ENCODE results near the gene LPCAT3. TPM values are rescaled to one million over a fixed set of nuclear protein-coding genes. Genes with fewer than 3 reads are reported as not detected.

Gene LPCAT3
- total and polyA plus RNA-seq, 2 of the 13 experiments (the other 11 are each of a cell fraction or from before 2014, with no cell fraction given) = 44.5 to 64.3 TPM

DNA sequence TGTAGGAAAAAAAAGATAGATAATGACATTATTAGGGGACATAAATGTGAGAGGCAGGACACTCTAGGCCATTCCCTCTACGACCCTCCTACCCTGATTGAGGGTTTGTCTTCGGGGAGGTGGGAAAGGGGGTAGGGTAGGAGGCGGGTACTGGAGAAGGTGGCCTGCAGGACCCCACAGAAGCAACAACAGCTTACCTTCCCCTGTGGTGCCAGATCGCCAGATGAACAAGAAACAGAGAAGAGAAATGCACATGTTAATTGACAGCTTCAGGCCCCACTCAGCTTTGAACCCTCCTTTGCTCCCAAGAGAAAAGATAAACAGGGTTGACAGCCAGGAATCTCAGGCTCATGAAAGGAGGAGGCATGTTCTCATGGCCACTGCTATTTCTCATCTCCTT, 52.6 kb downstream of the LPCAT3 start:
- DNase-seq (ENCODE audit: low spot score) (no peak), FAIRE-seq (no peak), ATAC-seq (no peak)
- in situ Hi-C loops (cut with HindIII; ENCODE audit: extremely low pct_ligation_motif_present, low pct_unique_long_range_greater_than_20kb) = no loop called here
- Histone ChIP-seq H3K9me3 (ENCODE audit: low read length) (no peaks in the 10 kb centered on the region), H3K4me1 (ENCODE audit: insufficient read depth, low read length) (peaks cover 57% of the 10 kb centered on the region), H3K79me2 (ENCODE audit: insufficient read depth, low read length) (peaks cover 26% of the 10 kb centered on the region), H3K27me3 (ENCODE audit: control insufficient read depth in 1 of 2, insufficient read depth in 2 of 2, low read length in 2 of 2) (no peaks in the 10 kb centered on the region; a peak in 1 of 5 replicates), H2AFZ (ENCODE audit: low read length) (no peak overlapping the region), H3K4me2 (ENCODE audit: low read depth, low read length) (no peak overlapping the region), H3K9ac (ENCODE audit: insufficient read depth, low read depth, low read length) (no peak overlapping the region), H3K27ac (ENCODE audit: extremely low read length, insufficient read depth, low read length) (peak overlapping the region; percentile 26), H3K4me3 (replicated peaks in 1 of 3; ENCODE audit: insufficient read depth in 1 of 3, low read depth in 2 of 3, low read length in 3 of 3) (no peak overlapping the region), H3K36me3 (replicated peaks in 1 of 2; ENCODE audit: control insufficient read depth in 1 of 2, insufficient read depth in 2 of 2, low read length in 2 of 2) (peaks cover 22 to 38% of the 10 kb centered on the region in 2 experiments), H4K20me1 (ENCODE audit: insufficient read depth, low read length) (no peaks in the 10 kb centered on the region; the same call in 1 of the 2 replicates)
- TF ChIP-seq RBFOX2 (IDR thresholded peaks at IDR 0.05; ENCODE audit: low read depth, low read length) (0 out of 2 replicates have a peak, but pooled peaks have one; percentile 3), SMAD1 (CRISPR knock-in tag; IDR thresholded peaks at IDR 0.05; ENCODE audit: borderline replicate concordance, low read depth) (no peak)
- intact Hi-C loops (cut with micrococcal nuclease; ENCODE audit: unreplicated experiment) = no loop called here
- WGBS (ENCODE audit: low lambda C conversion rate) = 96% methylated on average over 4 of the region's 4 CpGs
- no TSS peak for BruUV-seq (replicated peaks)
- ChIA-PET CTCF (ENCODE audit: low intra/inter-chr PET ratio, low total read pairs) (interaction anchor here (0.6 to 2.1 kb wide), 6 partner anchors 19 to 228 kb away, joined by 3 to 15 read pairs (median 5); partner anchors contain the start of genes C12orf57 and RNU7-1), POLR2A (interaction anchor here (1.1 kb wide), 1 partner anchor 19 kb away, joined by 4 read pairs; no protein-coding TSS in a partner anchor)

DNA sequence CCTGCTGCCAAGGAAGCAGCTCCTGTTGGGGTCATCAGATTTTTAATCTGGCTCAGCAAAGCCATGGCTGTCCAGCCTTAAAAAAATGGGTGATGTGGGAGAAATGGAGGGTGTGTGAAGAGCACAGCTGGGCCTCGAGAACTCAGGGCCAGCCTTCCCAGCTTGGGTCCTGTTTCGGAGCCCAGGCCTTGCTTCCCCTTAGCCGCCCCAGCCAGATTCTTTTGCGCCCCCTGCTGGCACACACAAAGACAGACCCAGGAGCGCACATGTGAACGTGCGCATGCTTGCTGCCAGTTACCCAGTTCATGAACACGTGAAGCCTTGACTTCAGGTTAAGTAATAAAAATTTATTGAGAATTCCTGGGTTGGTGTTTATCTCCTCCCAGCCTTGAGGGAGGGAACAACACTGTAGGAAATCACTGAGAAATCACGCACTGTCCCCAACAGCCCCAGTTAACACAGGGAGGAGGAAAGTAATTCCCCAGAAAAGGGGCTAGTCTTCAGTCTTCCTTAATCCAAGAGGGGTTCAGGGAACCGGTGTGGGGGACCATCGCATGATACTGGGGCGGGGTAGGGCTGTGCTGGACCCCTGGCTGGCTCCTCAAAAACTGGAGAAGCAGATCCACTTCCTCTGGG, 53.1 kb downstream of the LPCAT3 start:
- in situ Hi-C loops (cut with HindIII; ENCODE audit: extremely low pct_ligation_motif_present, low pct_unique_long_range_greater_than_20kb) = no loop called here
- H3K9me3 ChIP-seq (ENCODE audit: low read length) = no peaks in the 10 kb centered on the region
- peak overlapping the region; percentile 46 for H3K27ac ChIP-seq (ENCODE audit: extremely low read length, insufficient read depth, low read length)
- DNase-seq (ENCODE audit: low spot score) = peak; percentile 72
- H3K4me1 ChIP-seq (ENCODE audit: insufficient read depth, low read length) = peaks cover 57% of the 10 kb centered on the region
- ChIA-PET POLR2A (interaction anchor here (0.9 to 8.0 kb wide), 6 partner anchors 16 to 96 kb away, joined by 3 to 180 read pairs (median 6); partner anchors contain the start of genes C12orf57, LPCAT3, RNU7-1 and SPSB2), CTCF (ENCODE audit: low intra/inter-chr PET ratio, low total read pairs) (interaction anchor here (0.6 to 2.1 kb wide), 7 partner anchors 19 to 229 kb away, joined by 3 to 15 read pairs (median 4); partner anchors contain the start of genes C12orf57 and RNU7-1)
- no peak overlapping the region for H3K9ac ChIP-seq (ENCODE audit: insufficient read depth, low read depth, low read length)
- no peak overlapping the region for H2AFZ ChIP-seq (ENCODE audit: low read length)
- BruUV-seq (replicated peaks) = no TSS peak
- peak; percentile 47 for FAIRE-seq
- peak; percentile 54 for ATAC-seq
- peaks cover 25% of the 10 kb centered on the region for H3K79me2 ChIP-seq (ENCODE audit: insufficient read depth, low read length)
- no peak overlapping the region for H3K4me3 ChIP-seq (replicated peaks in 1 of 3; ENCODE audit: insufficient read depth in 1 of 3, low read depth in 2 of 3, low read length in 3 of 3)
- WGBS (ENCODE audit: low lambda C conversion rate) = 55% methylated on average over 12 of the region's 12 CpGs
- intact Hi-C loops (cut with micrococcal nuclease; ENCODE audit: unreplicated experiment) = no loop called here
- H3K4me2 ChIP-seq (ENCODE audit: low read depth, low read length) = no peak overlapping the region
- H3K27me3 ChIP-seq (ENCODE audit: control insufficient read depth in 1 of 2, insufficient read depth in 2 of 2, low read length in 2 of 2) = no peaks in the 10 kb centered on the region; a peak in 1 of 5 replicates
- peaks cover 22 to 38% of the 10 kb centered on the region in 2 experiments for H3K36me3 ChIP-seq (replicated peaks in 1 of 2; ENCODE audit: control insufficient read depth in 1 of 2, insufficient read depth in 2 of 2, low read length in 2 of 2)
- H4K20me1 ChIP-seq (ENCODE audit: insufficient read depth, low read length) = no peaks in the 10 kb centered on the region; the same call in 1 of the 2 replicates
- TF ChIP-seq, protein P1, sequence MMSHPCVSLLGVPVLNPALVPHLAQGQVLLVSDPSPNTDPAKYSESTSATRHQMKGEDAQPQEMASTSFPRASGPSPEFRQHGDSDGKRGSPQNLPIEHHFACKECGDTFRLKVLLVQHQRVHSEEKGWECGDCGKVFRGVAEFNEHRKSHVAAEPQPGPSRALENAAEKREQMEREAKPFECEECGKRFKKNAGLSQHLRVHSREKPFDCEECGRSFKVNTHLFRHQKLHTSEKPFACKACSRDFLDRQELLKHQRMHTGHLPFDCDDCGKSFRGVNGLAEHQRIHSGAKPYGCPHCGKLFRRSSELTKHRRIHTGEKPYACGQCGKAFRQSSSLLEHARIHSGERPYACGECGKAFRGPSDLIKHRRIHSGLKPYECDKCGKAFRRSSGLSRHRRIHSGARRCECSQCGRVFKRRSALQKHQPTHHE (CRISPR knock-in tag; IDR thresholded peaks at IDR 0.05; ENCODE audit: borderline replicate concordance) = 0 out of 2 replicates have a peak, but pooled peaks have one; percentile 23
- TF ChIP-seq IRF2 (CRISPR knock-in tag; IDR thresholded peaks at IDR 0.05) (peak; percentile 46; the same call in 1 of the 2 replicates), ZNF124 (CRISPR knock-in tag; IDR thresholded peaks at IDR 0.05) (0 out of 2 replicates have a peak, but pooled peaks have one; percentile 24), MED1 (CRISPR knock-in tag; IDR thresholded peaks at IDR 0.05) (peak; percentile 48), MXI1 (IDR thresholded peaks at IDR 0.05; ENCODE audit: borderline replicate concordance, low read depth, low read length) (peak; percentile 69; the same call in 1 of the 3 replicates), SOX6 (IDR thresholded peaks at IDR 0.05) (no peak), SOX6 (CRISPR knock-in tag; IDR thresholded peaks at IDR 0.05) (0 out of 2 replicates have a peak, but pooled peaks have one; percentile 27), POLR2AphosphoS5 (IDR thresholded peaks at IDR 0.05; ENCODE audit: low read depth, low read length) (peak; percentile 56), NKX3-1 (CRISPR knock-in tag; IDR thresholded peaks at IDR 0.05) (0 out of 2 replicates have a peak, but pooled peaks have one; percentile 46), ZNF788 (CRISPR knock-in tag; IDR thresholded peaks at IDR 0.05; ENCODE audit: borderline replicate concordance) (no peak)
- TF ChIP-seq, protein P2, sequence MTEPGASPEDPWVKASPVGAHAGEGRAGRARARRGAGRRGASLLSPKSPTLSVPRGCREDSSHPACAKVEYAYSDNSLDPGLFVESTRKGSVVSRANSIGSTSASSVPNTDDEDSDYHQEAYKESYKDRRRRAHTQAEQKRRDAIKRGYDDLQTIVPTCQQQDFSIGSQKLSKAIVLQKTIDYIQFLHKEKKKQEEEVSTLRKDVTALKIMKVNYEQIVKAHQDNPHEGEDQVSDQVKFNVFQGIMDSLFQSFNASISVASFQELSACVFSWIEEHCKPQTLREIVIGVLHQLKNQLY (CRISPR knock-in tag; IDR thresholded peaks at IDR 0.05) = no peak
- TF ChIP-seq, protein P3, sequence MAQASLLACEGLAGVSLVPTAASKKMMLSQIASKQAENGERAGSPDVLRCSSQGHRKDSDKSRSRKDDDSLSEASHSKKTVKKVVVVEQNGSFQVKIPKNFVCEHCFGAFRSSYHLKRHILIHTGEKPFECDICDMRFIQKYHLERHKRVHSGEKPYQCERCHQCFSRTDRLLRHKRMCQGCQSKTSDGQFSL (CRISPR knock-in tag; IDR thresholded peaks at IDR 0.05) = 0 out of 2 replicates have a peak, but pooled peaks have one; percentile 42

Data from HepG2 (cell line).